ENCODE data around the gene SLC7A9. TPM values are rescaled to one million over a fixed set of nuclear protein-coding genes. Genes with fewer than 3 reads are reported as not detected.

SLC7A9 gene
- total RNA-seq, 1 experiment from 2014 or later: 0.11 TPM

DNA sequence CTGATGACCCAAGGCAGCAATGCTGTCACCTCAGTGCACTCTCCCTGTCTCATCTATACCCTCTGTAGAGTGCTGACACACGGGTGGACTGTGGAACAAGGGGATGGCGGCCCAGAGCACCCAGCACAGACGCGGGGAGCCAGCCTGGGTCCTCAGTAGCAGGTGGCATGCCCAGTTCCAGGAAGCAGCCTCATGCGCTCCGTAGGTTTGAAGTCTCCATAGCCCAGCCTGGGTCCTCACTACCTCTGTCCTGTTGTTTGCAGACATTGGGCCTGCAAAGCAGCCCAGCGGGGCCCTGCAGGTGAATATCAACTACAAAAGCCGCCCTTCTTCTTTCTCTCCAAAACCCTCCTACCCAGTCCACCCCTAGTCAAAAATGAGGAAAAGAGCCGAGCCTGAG lies 5.0 kb upstream of the SLC7A9 start:
- H3K36me3 Mint-ChIP-seq: no peaks in the 10 kb centered on the region; the same call in 1 of the 2 replicates
- H3K9me3 Mint-ChIP-seq: peaks cover 8% of the 10 kb centered on the region
- no peak overlapping the region for H3K4me3 Mint-ChIP-seq
- CTCF ChIA-PET: no interaction called here
- TF ChIP-seq NFATC4 (CRISPR knock-in tag; IDR thresholded peaks at IDR 0.05) (no peak), MAX (CRISPR knock-in tag; IDR thresholded peaks at IDR 0.05) (no peak), ESRRA (CRISPR knock-in tag; IDR thresholded peaks at IDR 0.05; ENCODE audit: borderline replicate concordance) (no peak), RELA (CRISPR knock-in tag; IDR thresholded peaks at IDR 0.05; ENCODE audit: borderline replicate concordance) (no peak)
- TF ChIP-seq, protein P1, sequence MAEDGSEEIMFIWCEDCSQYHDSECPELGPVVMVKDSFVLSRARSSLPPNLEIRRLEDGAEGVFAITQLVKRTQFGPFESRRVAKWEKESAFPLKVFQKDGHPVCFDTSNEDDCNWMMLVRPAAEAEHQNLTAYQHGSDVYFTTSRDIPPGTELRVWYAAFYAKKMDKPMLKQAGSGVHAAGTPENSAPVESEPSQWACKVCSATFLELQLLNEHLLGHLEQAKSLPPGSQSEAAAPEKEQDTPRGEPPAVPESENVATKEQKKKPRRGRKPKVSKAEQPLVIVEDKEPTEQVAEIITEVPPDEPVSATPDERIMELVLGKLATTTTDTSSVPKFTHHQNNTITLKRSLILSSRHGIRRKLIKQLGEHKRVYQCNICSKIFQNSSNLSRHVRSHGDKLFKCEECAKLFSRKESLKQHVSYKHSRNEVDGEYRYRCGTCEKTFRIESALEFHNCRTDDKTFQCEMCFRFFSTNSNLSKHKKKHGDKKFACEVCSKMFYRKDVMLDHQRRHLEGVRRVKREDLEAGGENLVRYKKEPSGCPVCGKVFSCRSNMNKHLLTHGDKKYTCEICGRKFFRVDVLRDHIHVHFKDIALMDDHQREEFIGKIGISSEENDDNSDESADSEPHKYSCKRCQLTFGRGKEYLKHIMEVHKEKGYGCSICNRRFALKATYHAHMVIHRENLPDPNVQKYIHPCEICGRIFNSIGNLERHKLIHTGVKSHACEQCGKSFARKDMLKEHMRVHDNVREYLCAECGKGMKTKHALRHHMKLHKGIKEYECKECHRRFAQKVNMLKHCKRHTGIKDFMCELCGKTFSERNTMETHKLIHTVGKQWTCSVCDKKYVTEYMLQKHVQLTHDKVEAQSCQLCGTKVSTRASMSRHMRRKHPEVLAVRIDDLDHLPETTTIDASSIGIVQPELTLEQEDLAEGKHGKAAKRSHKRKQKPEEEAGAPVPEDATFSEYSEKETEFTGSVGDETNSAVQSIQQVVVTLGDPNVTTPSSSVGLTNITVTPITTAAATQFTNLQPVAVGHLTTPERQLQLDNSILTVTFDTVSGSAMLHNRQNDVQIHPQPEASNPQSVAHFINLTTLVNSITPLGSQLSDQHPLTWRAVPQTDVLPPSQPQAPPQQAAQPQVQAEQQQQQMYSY (CRISPR knock-in tag; IDR thresholded peaks at IDR 0.05): no peak
- peaks cover 18% of the 10 kb centered on the region for H3K4me1 Mint-ChIP-seq
- POLR2A ChIA-PET: no interaction called here
- DNase-seq (ENCODE audit: low spot score) (no peak), ATAC-seq (no peak)
- no peak overlapping the region for H3K27ac Mint-ChIP-seq
- no peaks in the 10 kb centered on the region for H3K27me3 Mint-ChIP-seq (ENCODE audit: low read depth)

- Mint-ChIP-seq H3K4me1 (peaks cover 21% of the 10 kb centered on the region), H3K4me3 (no peak overlapping the region), H3K9me3 (peaks cover 8% of the 10 kb centered on the region), H3K36me3 (no peaks in the 10 kb centered on the region; the same call in 1 of the 2 replicates), H3K27ac (no peak overlapping the region), H3K27me3 (ENCODE audit: low read depth) (no peaks in the 10 kb centered on the region)
- TF ChIP-seq NR3C1 (CRISPR knock-in tag; conservative IDR thresholded peaks at IDR 0.05; ENCODE audit: low read depth) (no peak), RELA (CRISPR knock-in tag; IDR thresholded peaks at IDR 0.05; ENCODE audit: borderline replicate concordance) (no peak), OVOL2 (CRISPR knock-in tag; IDR thresholded peaks at IDR 0.05; ENCODE audit: borderline replicate concordance) (no peak), GRHL2 (CRISPR knock-in tag; IDR thresholded peaks at IDR 0.05; ENCODE audit: insufficient replicate concordance, severe bottlenecking) (no peak), ATF3 (CRISPR knock-in tag; conservative IDR thresholded peaks at IDR 0.05) (no peak), ZNF121 (CRISPR knock-in tag; IDR thresholded peaks at IDR 0.05) (no peak), TEAD4 (CRISPR knock-in tag; IDR thresholded peaks at IDR 0.05) (no peak), ZBTB21 (CRISPR knock-in tag; IDR thresholded peaks at IDR 0.05; ENCODE audit: borderline replicate concordance) (no peak), PREB (CRISPR knock-in tag; IDR thresholded peaks at IDR 0.05; ENCODE audit: borderline replicate concordance) (no peak), SOX15 (CRISPR knock-in tag; IDR thresholded peaks at IDR 0.05) (no peak), FOXJ3 (CRISPR knock-in tag; IDR thresholded peaks at IDR 0.05; ENCODE audit: borderline replicate concordance) (no peak), MAX (CRISPR knock-in tag; IDR thresholded peaks at IDR 0.05) (no peak), GTF2I (CRISPR knock-in tag; conservative IDR thresholded peaks at IDR 0.05) (no peak), HMGXB4 (CRISPR knock-in tag; IDR thresholded peaks at IDR 0.05) (no peak)
- TF ChIP-seq, protein P2, sequence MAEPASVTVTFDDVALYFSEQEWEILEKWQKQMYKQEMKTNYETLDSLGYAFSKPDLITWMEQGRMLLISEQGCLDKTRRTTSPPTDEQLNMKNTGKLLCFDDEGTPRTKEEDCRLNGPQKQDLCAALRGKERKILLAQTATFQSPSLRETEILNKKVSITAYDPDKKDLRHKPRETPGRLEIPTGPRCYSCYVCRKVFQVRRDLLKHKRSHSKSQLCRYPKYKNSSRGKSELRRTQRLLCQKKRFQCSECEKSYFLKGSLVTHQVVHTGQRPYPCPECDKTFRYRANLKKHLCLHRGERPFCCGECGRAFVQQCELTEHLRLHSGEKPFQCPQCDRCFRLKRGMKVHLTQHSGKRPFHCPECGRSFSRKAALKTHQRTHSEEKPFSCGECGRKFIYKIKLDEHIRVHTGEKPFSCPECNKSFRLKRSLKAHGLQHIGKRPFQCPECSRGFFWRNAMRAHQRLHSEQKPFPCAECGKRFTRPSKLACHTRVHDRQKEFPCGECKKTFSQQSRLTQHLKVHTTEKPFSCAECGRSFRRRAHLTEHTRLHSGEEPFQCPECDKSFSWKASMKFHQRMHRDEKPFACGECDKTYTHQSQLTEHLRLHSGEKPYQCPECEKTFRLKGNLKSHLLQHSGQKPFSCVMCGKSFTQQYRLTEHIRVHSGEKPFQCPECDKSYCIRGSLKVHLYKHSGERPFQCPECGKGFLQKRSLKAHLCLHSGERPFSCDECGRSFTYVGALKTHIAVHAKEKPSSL (CRISPR knock-in tag; conservative IDR thresholded peaks at IDR 0.05): no peak
- TF ChIP-seq, protein P3, sequence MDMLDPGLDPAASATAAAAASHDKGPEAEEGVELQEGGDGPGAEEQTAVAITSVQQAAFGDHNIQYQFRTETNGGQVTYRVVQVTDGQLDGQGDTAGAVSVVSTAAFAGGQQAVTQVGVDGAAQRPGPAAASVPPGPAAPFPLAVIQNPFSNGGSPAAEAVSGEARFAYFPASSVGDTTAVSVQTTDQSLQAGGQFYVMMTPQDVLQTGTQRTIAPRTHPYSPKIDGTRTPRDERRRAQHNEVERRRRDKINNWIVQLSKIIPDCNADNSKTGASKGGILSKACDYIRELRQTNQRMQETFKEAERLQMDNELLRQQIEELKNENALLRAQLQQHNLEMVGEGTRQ (CRISPR knock-in tag; IDR thresholded peaks at IDR 0.05): no peak
- ATAC-seq: no peak
- ChIA-PET CTCF (no interaction called here), POLR2A (no interaction called here)
- no peak for DNase-seq (ENCODE audit: low spot score)
Observed at GRCh38 chr19:32873247-32873959, 3.8 kb upstream of the SLC7A9 start.

All from WTC11 (cell line).